ENCODE data around the gene LNX1.

GRCh38 chr4:53596901-53597300 lies 5.6 kb upstream of the LNX1 start:
- TF ChIP-seq CTCF (IDR thresholded peaks at IDR 0.05) = no peak
- TF ChIP-seq ZFX (IDR thresholded peaks at IDR 0.05; ENCODE audit: borderline replicate concordance) = no peak
